ENCODE data around the gene SDHA. TPM values are rescaled to one million over a fixed set of nuclear protein-coding genes. Genes with fewer than 3 reads are reported as not detected.
"Not testable (repeated sequence)": the region's sequence is repeated elsewhere in the genome, so short reads cannot be mapped to it uniquely, and the experiment has no call there.

Gene SDHA
- total and polyA plus RNA-seq, 4 donors = 60.0 to 105 (median 91.4) TPM

DNA sequence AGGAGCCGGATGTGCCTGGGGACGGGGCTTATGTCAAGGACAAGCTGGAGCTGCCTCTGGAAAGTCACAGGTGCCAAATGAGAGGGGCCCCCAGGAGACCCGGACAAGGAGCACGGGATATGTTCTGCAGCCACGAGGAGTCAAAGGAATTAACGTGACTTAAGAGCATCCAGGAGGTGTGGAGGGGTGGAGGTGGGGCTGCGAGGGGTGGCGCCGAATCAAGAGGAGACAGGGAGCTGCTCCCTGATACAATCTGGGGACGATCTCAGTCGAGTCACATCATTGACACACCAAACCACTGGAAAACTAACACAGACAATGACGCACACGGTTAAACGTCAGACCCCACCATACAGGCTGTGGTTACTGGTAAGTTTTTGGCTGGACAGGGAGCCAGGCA is 10.5 kb upstream of the SDHA start:
- 71 to 85% methylated on average over 14 of the region's 14 CpGs for WGBS, 2 donors
- no peak overlapping the region for H3K9ac ChIP-seq (ENCODE audit: insufficient read depth in 1 of 2, low read length in 2 of 2)
- H3K4me3 ChIP-seq = no peak overlapping the region
- DNase-seq (no peak), ATAC-seq (ENCODE audit: insufficient read depth, low FRiP score) (no peak)
- H3K9me3 ChIP-seq (ENCODE audit: control insufficient read depth in 4 of 4, insufficient read depth in 3 of 4, low read length in 3 of 4) = no peaks in the 10 kb centered on the region
- no peaks in the 10 kb centered on the region for H3K27me3 ChIP-seq (ENCODE audit: control insufficient read depth in 3 of 3, insufficient read depth in 3 of 3, low read length in 2 of 3)
- H3K27ac ChIP-seq (ENCODE audit: low read depth in 1 of 2, low read length in 1 of 2) = peak overlapping the region in 1 of 2 donors; percentile 74
- peaks cover 0 to 26% (median 6%) of the 10 kb centered on the region in 4 donors for H3K36me3 ChIP-seq (ENCODE audit: control insufficient read depth in 4 of 4, insufficient read depth in 4 of 4, low read length in 4 of 4)
- peaks cover 0 to 5% (median 0%) of the 10 kb centered on the region in 5 donors for H3K4me1 ChIP-seq (ENCODE audit: control insufficient read depth in 5 of 5, insufficient read depth in 5 of 5, low read length in 5 of 5)
- TF ChIP-seq, protein P1, sequence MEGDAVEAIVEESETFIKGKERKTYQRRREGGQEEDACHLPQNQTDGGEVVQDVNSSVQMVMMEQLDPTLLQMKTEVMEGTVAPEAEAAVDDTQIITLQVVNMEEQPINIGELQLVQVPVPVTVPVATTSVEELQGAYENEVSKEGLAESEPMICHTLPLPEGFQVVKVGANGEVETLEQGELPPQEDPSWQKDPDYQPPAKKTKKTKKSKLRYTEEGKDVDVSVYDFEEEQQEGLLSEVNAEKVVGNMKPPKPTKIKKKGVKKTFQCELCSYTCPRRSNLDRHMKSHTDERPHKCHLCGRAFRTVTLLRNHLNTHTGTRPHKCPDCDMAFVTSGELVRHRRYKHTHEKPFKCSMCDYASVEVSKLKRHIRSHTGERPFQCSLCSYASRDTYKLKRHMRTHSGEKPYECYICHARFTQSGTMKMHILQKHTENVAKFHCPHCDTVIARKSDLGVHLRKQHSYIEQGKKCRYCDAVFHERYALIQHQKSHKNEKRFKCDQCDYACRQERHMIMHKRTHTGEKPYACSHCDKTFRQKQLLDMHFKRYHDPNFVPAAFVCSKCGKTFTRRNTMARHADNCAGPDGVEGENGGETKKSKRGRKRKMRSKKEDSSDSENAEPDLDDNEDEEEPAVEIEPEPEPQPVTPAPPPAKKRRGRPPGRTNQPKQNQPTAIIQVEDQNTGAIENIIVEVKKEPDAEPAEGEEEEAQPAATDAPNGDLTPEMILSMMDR (IDR thresholded peaks at IDR 0.05; ENCODE audit: control extremely low read depth, extremely low read depth) = no peak

DNA sequence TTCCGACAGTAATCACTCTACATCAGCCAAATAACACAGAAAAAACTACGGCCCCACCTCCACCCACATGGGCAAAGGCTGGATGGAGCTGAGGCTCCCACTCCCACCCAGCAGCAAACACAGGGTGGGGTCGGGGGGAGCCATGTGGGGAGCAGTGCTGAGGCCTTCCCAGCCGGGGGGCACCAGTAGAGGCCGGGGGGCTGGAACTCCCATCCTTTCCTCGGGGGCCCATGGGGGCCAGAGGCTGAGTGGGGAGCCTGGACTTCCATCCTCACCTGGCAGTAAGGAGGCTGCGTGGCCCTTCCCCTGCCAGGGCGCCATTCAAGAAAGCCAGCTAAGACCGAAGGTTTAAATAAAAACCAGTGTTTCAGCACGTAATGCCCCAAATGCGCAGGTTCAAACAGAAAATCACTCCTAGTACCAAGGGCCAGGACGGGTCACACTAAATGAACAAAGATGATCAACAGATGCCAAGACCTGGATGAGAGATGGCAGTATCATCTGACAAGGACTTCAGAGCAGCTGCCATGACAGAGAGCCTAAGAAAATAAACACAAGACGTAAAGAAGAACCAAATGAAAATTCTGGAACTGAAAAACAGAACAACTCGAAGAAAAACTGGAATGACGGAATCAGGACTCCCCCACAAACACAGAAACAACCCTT is 9.5 kb upstream of the SDHA start:
- Histone ChIP-seq H3K9me3 (ENCODE audit: control insufficient read depth in 4 of 4, insufficient read depth in 3 of 4, low read length in 3 of 4) (no peaks in the 10 kb centered on the region), H3K4me1 (ENCODE audit: control insufficient read depth in 5 of 5, insufficient read depth in 5 of 5, low read length in 5 of 5) (peaks cover 0 to 5% (median 0%) of the 10 kb centered on the region in 5 donors), H3K9ac (ENCODE audit: insufficient read depth in 1 of 2, low read length in 2 of 2) (no peak overlapping the region), H3K27ac (ENCODE audit: low read depth in 1 of 2, low read length in 1 of 2) (no peak overlapping the region), H3K4me3 (no peak overlapping the region), H3K36me3 (ENCODE audit: control insufficient read depth in 4 of 4, insufficient read depth in 4 of 4, low read length in 4 of 4) (peaks cover 0 to 22% (median 6%) of the 10 kb centered on the region in 4 donors), H3K27me3 (ENCODE audit: control insufficient read depth in 3 of 3, insufficient read depth in 3 of 3, low read length in 2 of 3) (no peaks in the 10 kb centered on the region)
- ATAC-seq (ENCODE audit: insufficient read depth, low FRiP score) (no peak), DNase-seq (no peak)
- TF ChIP-seq, protein P1 (IDR thresholded peaks at IDR 0.05; ENCODE audit: control extremely low read depth, extremely low read depth) = no peak
- 88 to 93% methylated on average over 15 of the region's 15 CpGs for WGBS, 2 donors

DNA sequence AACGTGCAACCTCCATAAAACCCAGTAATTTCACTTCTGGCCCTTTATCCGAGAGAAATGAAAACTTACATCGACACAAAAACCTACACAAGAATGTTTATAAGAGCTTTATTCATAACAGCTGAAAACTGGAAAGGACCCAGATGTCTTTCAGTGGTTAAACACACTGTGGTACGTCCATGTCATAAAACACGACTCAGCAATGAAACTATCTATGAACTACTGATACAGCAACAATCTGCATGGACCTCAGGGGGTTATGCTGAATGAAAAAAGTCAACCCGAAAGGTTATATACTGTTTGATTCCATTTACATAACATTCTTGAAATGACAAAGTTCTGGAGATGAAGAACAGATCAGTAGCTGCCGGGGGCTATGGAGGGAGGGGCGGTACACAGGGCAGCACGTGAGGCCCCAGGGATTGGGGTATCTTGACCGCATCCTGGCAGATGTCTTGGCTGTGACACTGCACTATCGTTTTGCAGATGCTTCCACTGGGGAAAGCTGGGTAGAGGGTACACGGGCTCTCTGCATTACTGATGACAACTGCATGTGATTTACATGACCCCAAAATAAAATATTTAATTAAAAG is 4.2 kb upstream of the SDHA start:
- peaks cover 0 to 5% (median under 1%) of the 10 kb centered on the region in 5 donors for H3K4me1 ChIP-seq (ENCODE audit: control insufficient read depth in 5 of 5, insufficient read depth in 5 of 5, low read length in 5 of 5)
- no peak for ATAC-seq (ENCODE audit: insufficient read depth, low FRiP score)
- TF ChIP-seq, protein P1 (IDR thresholded peaks at IDR 0.05; ENCODE audit: control extremely low read depth, extremely low read depth) = no peak
- no peak overlapping the region for H3K9ac ChIP-seq (ENCODE audit: insufficient read depth in 1 of 2, low read length in 2 of 2)
- DNase-seq = no peak
- H3K27me3 ChIP-seq (ENCODE audit: control insufficient read depth in 3 of 3, insufficient read depth in 3 of 3, low read length in 2 of 3) = no peaks in the 10 kb centered on the region
- H3K9me3 ChIP-seq (ENCODE audit: control insufficient read depth in 4 of 4, insufficient read depth in 3 of 4, low read length in 3 of 4) = no peaks in the 10 kb centered on the region
- peaks cover 0 to 6% (median 2%) of the 10 kb centered on the region in 4 donors for H3K36me3 ChIP-seq (ENCODE audit: control insufficient read depth in 4 of 4, insufficient read depth in 4 of 4, low read length in 4 of 4)
- no peak overlapping the region for H3K4me3 ChIP-seq
- 93 to 94% methylated on average over 12 of the region's 12 CpGs for WGBS, 2 donors
- no peak overlapping the region for H3K27ac ChIP-seq (ENCODE audit: low read depth in 1 of 2, low read length in 1 of 2)

DNA sequence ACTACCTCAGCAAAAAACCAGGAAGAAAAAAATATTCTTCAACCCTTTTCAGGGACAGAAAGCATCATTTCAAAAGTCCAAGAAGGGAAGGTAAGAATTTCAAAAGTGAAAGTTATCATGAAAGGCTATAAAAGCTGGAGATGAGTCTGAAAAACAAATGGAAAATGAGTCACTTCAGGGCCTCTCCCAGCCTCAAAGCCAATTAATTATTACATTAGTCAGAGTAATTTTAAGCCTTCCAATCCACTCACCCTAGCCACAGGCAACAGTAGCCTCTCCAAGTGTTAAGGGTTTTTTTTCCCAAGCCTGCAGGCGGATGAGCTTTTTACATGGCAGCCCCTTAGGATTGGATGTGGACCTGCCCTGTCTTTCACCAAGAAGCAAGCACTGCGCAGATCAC is 2.9 kb upstream of the SDHA start:
- not testable (repeated sequence) for DNase-seq; H3K36me3 ChIP-seq (ENCODE audit: control insufficient read depth in 4 of 4, insufficient read depth in 4 of 4, low read length in 4 of 4); H3K4me3 ChIP-seq; H3K9ac ChIP-seq (ENCODE audit: insufficient read depth in 1 of 2, low read length in 2 of 2); ATAC-seq (ENCODE audit: insufficient read depth, low FRiP score); H3K9me3 ChIP-seq (ENCODE audit: control insufficient read depth in 4 of 4, insufficient read depth in 3 of 4, low read length in 3 of 4); H3K27me3 ChIP-seq (ENCODE audit: control insufficient read depth in 3 of 3, insufficient read depth in 3 of 3, low read length in 2 of 3)
- 88 to 100% methylated on average over 1 of the region's 2 CpGs for WGBS, 2 donors
- Histone ChIP-seq H3K4me1 (ENCODE audit: control insufficient read depth in 5 of 5, insufficient read depth in 5 of 5, low read length in 5 of 5) (peaks cover 2 to 13% (median 5%) of the 10 kb centered on the region in 5 donors), H3K27ac (ENCODE audit: low read depth in 1 of 2, low read length in 1 of 2) (peak overlapping the region in 1 of 2 donors; percentile 9)

DNA sequence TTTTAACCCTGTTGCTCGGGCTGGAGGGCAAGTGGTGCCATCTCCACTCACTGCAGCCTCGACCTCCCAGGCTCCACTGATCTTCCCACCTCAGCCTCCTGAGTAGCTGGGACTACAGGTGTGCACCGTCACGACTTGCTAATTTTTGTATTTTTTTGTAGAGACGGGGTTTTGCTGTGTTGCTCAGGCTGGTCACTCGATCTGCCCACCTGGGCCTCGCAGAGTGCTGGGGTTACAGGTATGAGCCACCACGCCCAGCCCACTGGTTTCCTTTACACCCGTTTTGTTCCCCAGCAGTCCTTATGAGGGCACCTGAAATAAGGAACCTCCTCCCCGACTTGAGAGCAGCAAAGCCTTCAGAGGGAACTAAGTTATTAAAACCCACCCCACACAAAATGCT is 2.0 kb upstream of the SDHA start:
- H3K27ac ChIP-seq (ENCODE audit: low read depth in 1 of 2, low read length in 1 of 2); H3K9me3 ChIP-seq (ENCODE audit: control insufficient read depth in 4 of 4, insufficient read depth in 3 of 4, low read length in 3 of 4); H3K27me3 ChIP-seq (ENCODE audit: control insufficient read depth in 3 of 3, insufficient read depth in 3 of 3, low read length in 2 of 3); ATAC-seq (ENCODE audit: insufficient read depth, low FRiP score); DNase-seq; H3K9ac ChIP-seq (ENCODE audit: insufficient read depth in 1 of 2, low read length in 2 of 2); H3K4me3 ChIP-seq; H3K36me3 ChIP-seq (ENCODE audit: control insufficient read depth in 4 of 4, insufficient read depth in 4 of 4, low read length in 4 of 4): not testable (repeated sequence)
- WGBS, 2 donors = 81 to 90% methylated on average over 9 of the region's 10 CpGs
- H3K4me1 ChIP-seq (ENCODE audit: control insufficient read depth in 5 of 5, insufficient read depth in 5 of 5, low read length in 5 of 5) = peaks cover 0 to 15% (median 5%) of the 10 kb centered on the region in 5 donors
